ENCODE measurements around the gene SMYD3. TPM values are rescaled to one million over a fixed set of nuclear protein-coding genes. Genes with fewer than 3 reads are reported as not detected.
"Not testable (repeated sequence)": the region's sequence is repeated elsewhere in the genome, so short reads cannot be mapped to it uniquely, and the experiment has no call there.

The SMYD3 gene
- polyA plus RNA-seq, 1 experiment: 39.9 TPM

DNA sequence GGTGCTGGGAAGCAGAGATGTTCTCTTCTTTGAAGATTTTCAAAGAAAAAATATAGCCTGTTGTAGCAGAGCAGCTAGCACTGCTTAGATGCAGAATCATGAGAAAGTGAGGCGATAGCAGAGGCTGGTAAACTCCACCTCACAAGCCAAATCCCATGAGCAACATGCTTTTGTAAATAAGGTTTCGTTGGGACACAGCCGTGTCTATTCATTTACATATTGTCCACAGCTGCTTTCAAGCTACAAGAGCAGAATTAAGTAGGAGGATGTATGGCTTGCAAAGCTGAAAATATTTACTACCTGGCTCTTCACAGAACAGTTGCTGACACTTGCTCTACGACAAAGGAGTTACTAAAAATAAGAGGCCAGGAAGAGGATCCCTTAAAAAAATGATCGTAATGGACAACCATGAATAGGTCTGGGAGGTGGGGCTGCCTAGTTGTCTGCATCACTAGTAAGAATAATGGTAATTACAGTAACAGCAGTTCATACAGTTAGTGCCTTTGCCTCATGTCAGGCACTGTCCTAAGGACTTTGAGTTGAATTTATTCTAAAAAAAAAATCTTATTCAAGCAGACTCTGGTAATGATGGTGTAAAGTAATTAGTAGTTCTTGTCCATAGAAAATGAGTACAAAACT, 730.3 kb downstream of the SMYD3 start:
- peaks cover 3% of the 10 kb centered on the region; the same call in 1 of the 2 replicates for H3K9me3 ChIP-seq (ENCODE audit: control insufficient read depth, insufficient read depth, low read length)
- ChIA-PET CTCF (no interaction called here), POLR2A (no interaction called here)
- H3K27ac ChIP-seq (ENCODE audit: low read depth, low read length): no peak overlapping the region
- TF ChIP-seq, protein P1, sequence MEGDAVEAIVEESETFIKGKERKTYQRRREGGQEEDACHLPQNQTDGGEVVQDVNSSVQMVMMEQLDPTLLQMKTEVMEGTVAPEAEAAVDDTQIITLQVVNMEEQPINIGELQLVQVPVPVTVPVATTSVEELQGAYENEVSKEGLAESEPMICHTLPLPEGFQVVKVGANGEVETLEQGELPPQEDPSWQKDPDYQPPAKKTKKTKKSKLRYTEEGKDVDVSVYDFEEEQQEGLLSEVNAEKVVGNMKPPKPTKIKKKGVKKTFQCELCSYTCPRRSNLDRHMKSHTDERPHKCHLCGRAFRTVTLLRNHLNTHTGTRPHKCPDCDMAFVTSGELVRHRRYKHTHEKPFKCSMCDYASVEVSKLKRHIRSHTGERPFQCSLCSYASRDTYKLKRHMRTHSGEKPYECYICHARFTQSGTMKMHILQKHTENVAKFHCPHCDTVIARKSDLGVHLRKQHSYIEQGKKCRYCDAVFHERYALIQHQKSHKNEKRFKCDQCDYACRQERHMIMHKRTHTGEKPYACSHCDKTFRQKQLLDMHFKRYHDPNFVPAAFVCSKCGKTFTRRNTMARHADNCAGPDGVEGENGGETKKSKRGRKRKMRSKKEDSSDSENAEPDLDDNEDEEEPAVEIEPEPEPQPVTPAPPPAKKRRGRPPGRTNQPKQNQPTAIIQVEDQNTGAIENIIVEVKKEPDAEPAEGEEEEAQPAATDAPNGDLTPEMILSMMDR (IDR thresholded peaks at IDR 0.05; ENCODE audit: low read depth, low read length): no peak
- no peaks in the 10 kb centered on the region for H3K27me3 ChIP-seq (ENCODE audit: control insufficient read depth, insufficient read depth, low read length)
- no peak overlapping the region for H3K4me3 ChIP-seq (ENCODE audit: low read depth, low read length)
- no peak for DNase-seq (ENCODE audit: low read depth, low spot score)

DNA sequence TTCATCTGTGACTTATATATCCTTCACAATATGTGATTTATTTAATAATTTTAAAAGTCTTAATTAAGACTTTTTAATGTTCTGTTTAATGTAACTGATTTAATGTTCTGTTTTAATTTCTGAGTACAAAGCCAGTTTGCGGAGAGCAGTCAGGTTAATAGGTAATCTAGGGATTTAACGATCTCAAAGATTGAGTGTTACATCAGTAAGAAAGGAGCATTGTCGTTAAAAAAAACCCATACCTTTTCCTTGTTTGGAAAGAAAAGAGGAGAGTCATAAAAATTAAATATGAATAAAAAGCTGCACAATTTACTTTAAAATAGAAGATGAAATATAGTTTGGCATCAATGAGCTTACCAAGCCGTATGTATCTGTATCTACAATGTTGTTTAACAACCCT, 730.9 kb downstream of the SMYD3 start:
- no peak for DNase-seq (ENCODE audit: low read depth, low spot score)
- POLR2A ChIA-PET: no interaction called here
- no peaks in the 10 kb centered on the region for H3K27me3 ChIP-seq (ENCODE audit: control insufficient read depth, insufficient read depth, low read length)
- peaks cover 3% of the 10 kb centered on the region; the same call in 1 of the 2 replicates for H3K9me3 ChIP-seq (ENCODE audit: control insufficient read depth, insufficient read depth, low read length)
- H3K4me3 ChIP-seq (ENCODE audit: low read depth, low read length): no peak overlapping the region
- CTCF ChIA-PET: no interaction called here
- H3K27ac ChIP-seq (ENCODE audit: low read depth, low read length): no peak overlapping the region
- TF ChIP-seq, protein P1 (IDR thresholded peaks at IDR 0.05; ENCODE audit: low read depth, low read length): no peak

DNA sequence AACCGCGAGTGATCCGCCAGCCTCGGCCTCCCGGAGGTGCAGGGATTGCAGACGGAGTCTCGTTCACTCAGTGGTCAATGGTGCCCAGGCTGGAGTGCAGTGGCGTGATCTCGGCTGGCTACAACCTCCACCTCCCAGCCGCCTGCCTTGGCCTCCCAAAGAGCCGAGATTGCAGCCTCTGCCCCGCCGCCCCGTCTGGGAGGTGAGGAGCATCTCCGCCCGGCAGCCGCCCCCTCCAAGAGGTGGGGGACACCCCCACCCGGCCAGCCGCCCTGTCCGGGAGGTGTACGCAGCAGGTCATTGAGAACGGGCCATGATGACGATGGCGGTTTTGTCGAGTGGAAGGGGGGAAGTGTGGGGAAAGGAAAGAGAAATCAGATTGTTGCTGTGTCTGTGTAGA, 732.1 kb downstream of the SMYD3 start:
- H3K4me3 ChIP-seq (ENCODE audit: low read depth, low read length); POLR2A ChIA-PET; H3K27ac ChIP-seq (ENCODE audit: low read depth, low read length); H3K27me3 ChIP-seq (ENCODE audit: control insufficient read depth, insufficient read depth, low read length); DNase-seq (ENCODE audit: low read depth, low spot score); H3K9me3 ChIP-seq (ENCODE audit: control insufficient read depth, insufficient read depth, low read length); CTCF ChIA-PET: not testable (repeated sequence)

DNA sequence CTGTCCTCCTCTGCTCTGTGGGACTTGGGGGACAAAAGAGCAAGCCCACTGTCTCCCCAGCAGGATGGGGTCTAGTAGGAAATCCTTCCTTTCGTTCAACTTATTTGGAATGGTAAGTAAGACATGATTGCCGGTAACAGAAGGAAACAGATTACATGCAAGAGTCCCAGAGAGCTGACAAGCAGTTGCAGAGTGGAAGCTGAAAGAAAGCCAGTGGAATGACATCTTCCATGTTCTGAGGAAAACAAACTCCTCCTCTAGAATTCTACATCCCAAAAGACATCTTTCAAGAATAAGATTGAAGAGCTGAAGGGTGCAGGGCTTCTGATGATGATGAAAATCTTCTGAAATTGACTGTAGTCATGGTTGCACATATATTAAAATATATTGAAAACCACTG, 732.9 kb downstream of the SMYD3 start:
- H3K27ac ChIP-seq (ENCODE audit: low read depth, low read length): no peak overlapping the region
- TF ChIP-seq, protein P1 (IDR thresholded peaks at IDR 0.05; ENCODE audit: low read depth, low read length): no peak
- H3K9me3 ChIP-seq (ENCODE audit: control insufficient read depth, insufficient read depth, low read length): peaks cover 3% of the 10 kb centered on the region; the same call in 1 of the 2 replicates
- no peak overlapping the region for H3K4me3 ChIP-seq (ENCODE audit: low read depth, low read length)
- CTCF ChIA-PET: no interaction called here
- no peaks in the 10 kb centered on the region for H3K27me3 ChIP-seq (ENCODE audit: control insufficient read depth, insufficient read depth, low read length)
- no peak for DNase-seq (ENCODE audit: low read depth, low spot score)
- POLR2A ChIA-PET: no interaction called here

DNA sequence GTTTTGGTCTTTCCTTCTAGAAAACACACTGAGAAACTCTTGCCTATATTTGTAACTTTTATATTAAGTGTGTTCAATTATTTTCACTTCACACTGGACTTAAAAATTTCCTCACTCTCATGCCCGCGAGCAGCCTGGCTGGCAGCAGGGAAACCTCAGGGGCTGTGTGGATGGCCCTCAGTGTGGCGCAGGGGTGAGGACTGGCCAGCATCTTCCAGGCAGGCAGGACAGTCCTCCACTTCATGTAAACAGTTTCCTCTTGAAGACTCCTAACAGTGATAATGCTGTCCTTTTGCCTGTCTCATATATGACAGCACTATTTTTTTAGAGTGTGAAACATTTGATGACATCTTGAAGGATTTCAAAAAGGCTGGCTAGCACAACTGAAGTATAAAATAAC, 733.7 kb downstream of the SMYD3 start:
- Histone ChIP-seq H3K9me3 (ENCODE audit: control insufficient read depth, insufficient read depth, low read length) (peaks cover 3% of the 10 kb centered on the region; the same call in 1 of the 2 replicates), H3K27me3 (ENCODE audit: control insufficient read depth, insufficient read depth, low read length) (no peaks in the 10 kb centered on the region), H3K27ac (ENCODE audit: low read depth, low read length) (no peak overlapping the region), H3K4me3 (ENCODE audit: low read depth, low read length) (no peak overlapping the region)
- CTCF ChIA-PET: no interaction called here
- TF ChIP-seq, protein P1 (IDR thresholded peaks at IDR 0.05; ENCODE audit: low read depth, low read length): no peak
- POLR2A ChIA-PET: no interaction called here
- DNase-seq (ENCODE audit: low read depth, low spot score): no peak
